OCI-LY3 (cell line): ENCODE data around the gene TLE4.

ENCODE experiments used
- H2AFZ ChIP-seq: fragments of 200-600, 300-600 bp; shearing (Covaris generic); 2 replicates; pipeline ENCODE4 v1.6.0; 2014; ENCODE audit warnings: antibody characterized with exemption, low read depth, low read length
- H3K27ac ChIP-seq: fragments of 200-600, 300-600 bp; sonication (generic); 2 replicates; pipeline ENCODE4 v1.5.1; 2014; ENCODE audit warnings: mild to moderate bottlenecking, low read length, moderate library complexity, mixed read lengths
- H3K27me3 ChIP-seq: fragments of 200-600, 300-600 bp; sonication (generic); 2 replicates; pipeline ENCODE4 v1.6.1; 2014; ENCODE audit warnings: low read depth, low read length, mixed read lengths
- H3K36me3 ChIP-seq: fragments of 200-600, 300-600 bp; sonication (generic); replicated peaks from 2 replicates; pipeline ENCODE3; 2014; ENCODE audit warnings: low read depth, low read length, mixed read lengths
- H3K4me1 ChIP-seq: fragments of 300-600, 200-600 bp; sonication (generic); 2 replicates; pipeline ENCODE4 v1.6.1; 2014; ENCODE audit warnings: low read length, mixed read lengths
- H3K4me2 ChIP-seq: fragments of 200-600, 300-600 bp; sonication (generic); 2 replicates; pipeline ENCODE4 v1.6.1; 2014; ENCODE audit warnings: low read length, mixed read lengths
- H3K4me3 ChIP-seq: fragments of 300-600, 200-600 bp; sonication (generic); 2 replicates; pipeline ENCODE4 v1.5.1; 2014; ENCODE audit warnings: antibody characterized with exemption, mild to moderate bottlenecking, low read length, moderate library complexity
- H3K79me2 ChIP-seq: fragments of 300-600, 200-600 bp; shearing (Covaris generic); 2 replicates; pipeline ENCODE4 v1.6.1; 2014; ENCODE audit warnings: mild to moderate bottlenecking, low read length, mixed read lengths
- H3K9ac ChIP-seq: fragments of 300-600, 200-600 bp; shearing (Covaris generic); 2 replicates; pipeline ENCODE4 v1.6.0; 2014; ENCODE audit warnings: mild to moderate bottlenecking, low read length, moderate library complexity
- H3K9me3 ChIP-seq: fragments of 200-600, 300-600 bp; shearing (Covaris generic); 2 replicates; pipeline ENCODE4 v1.6.1; 2014; ENCODE audit warnings: low read length, mixed read lengths; ENCODE audit not compliant: insufficient read depth
- H4K20me1 ChIP-seq: fragments of 200-600, 300-600 bp; sonication (generic); 2 replicates; pipeline ENCODE4 v1.6.1; 2016; ENCODE audit warnings: low read length, mixed read lengths; ENCODE audit not compliant: insufficient read depth
- CTCF ChIP-seq: fragments of 200-600, 300-600 bp; sonication (generic); IDR thresholded peaks from 2 replicates; pipeline ENCODE4 v1.5.1; 2014; ENCODE audit warnings: antibody characterized with exemption, low read length, low read depth
- EZH2phosphoT487 ChIP-seq: fragments of 200-600 bp; shearing (Covaris generic); IDR thresholded peaks from 2 replicates; pipeline ENCODE4 v1.6.1; 2018; ENCODE audit warnings: antibody characterized with exemption, mixed run types, low read depth

The TLE4 gene

DNA sequence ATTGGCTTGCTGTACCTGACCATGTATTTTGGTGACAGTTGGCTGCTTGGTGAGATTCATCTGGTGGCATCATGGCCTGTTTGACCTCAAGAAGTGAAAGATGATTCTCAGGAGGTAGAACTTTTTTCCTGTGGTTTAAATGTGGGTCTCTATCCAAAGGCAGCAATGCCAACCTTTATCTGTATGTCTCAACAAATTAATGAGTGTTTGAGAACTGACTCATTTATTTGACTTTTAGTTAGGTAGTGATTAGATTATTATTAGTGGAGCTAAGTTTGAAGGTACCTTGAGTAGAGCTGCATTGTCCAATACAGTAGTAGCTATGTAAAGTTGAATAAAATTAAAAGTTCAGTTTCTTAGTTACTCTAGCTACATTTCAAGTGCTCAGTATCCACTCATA lies 48.2 kb downstream of the TLE4 start:
- Histone ChIP-seq H3K4me1 (peaks cover 19% of the 10 kb centered on the region), H3K79me2 (no peaks in the 10 kb centered on the region), H3K27me3 (no peaks in the 10 kb centered on the region), H3K4me2 (no peak overlapping the region), H3K4me3 (no peak overlapping the region), H3K36me3 (no peaks in the 10 kb centered on the region), H3K27ac (no peak overlapping the region), H2AFZ (no peak overlapping the region), H3K9ac (no peak overlapping the region), H3K9me3 (no peaks in the 10 kb centered on the region), H4K20me1 (peaks cover 27% of the 10 kb centered on the region)
- TF ChIP-seq EZH2phosphoT487 (no peak), CTCF (no peak)

DNA sequence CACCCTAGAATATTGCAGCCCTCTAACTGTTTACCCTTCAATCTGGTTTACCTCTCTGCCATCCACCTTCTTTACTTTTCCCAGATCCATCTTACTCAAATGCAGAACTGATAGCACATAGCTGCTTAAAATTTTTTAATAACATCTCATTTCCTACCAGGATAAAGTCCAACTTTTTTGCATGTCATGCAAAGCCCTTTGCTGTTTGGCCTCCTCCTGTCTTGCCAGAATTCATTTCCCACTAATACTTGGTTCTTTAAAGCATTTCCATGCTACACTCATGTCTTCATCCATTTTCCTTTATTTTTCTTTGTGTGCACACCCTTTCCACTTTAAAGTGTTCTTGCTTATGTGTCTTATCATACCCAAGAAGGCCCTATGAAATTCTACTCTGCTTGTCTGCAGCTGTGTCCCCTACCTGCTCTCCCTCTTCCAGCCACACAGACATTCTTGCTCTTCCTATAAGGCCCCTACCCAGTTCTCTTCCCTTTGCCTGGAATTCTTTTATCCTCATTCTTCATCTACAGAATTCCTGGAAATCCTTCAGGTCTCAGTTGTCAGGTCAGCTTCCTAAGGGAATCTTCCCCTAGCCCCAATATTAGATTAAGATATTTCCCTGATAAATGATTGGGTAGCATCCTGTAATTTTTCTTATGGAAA lies 50.3 kb downstream of the TLE4 start:
- no peak overlapping the region for H3K9ac ChIP-seq
- peaks cover 19% of the 10 kb centered on the region for H3K4me1 ChIP-seq
- no peak overlapping the region for H3K4me2 ChIP-seq
- no peaks in the 10 kb centered on the region for H3K27me3 ChIP-seq
- no peak overlapping the region for H3K27ac ChIP-seq
- peaks cover 27% of the 10 kb centered on the region for H4K20me1 ChIP-seq
- H3K4me3 ChIP-seq, result no peak overlapping the region
- H2AFZ ChIP-seq, result no peak overlapping the region
- no peaks in the 10 kb centered on the region for H3K79me2 ChIP-seq
- no peaks in the 10 kb centered on the region for H3K36me3 ChIP-seq
- TF ChIP-seq CTCF, result no peak
- no peak for TF ChIP-seq EZH2phosphoT487
- no peaks in the 10 kb centered on the region for H3K9me3 ChIP-seq

GRCh38 chr9:79623799-79624721 lies 52.3 kb downstream of the TLE4 start:
- Histone ChIP-seq H3K9ac (no peak overlapping the region), H3K4me2 (peak overlapping the region; percentile 76), H3K9me3 (no peaks in the 10 kb centered on the region), H3K4me3 (peak overlapping the region; percentile 56), H4K20me1 (peaks cover 27% of the 10 kb centered on the region), H3K27me3 (no peaks in the 10 kb centered on the region), H3K27ac (peak overlapping the region; percentile 42), H3K79me2 (no peaks in the 10 kb centered on the region), H3K36me3 (no peaks in the 10 kb centered on the region), H2AFZ (no peak overlapping the region), H3K4me1 (peaks cover 18% of the 10 kb centered on the region)
- no peak for TF ChIP-seq EZH2phosphoT487
- no peak for TF ChIP-seq CTCF

DNA sequence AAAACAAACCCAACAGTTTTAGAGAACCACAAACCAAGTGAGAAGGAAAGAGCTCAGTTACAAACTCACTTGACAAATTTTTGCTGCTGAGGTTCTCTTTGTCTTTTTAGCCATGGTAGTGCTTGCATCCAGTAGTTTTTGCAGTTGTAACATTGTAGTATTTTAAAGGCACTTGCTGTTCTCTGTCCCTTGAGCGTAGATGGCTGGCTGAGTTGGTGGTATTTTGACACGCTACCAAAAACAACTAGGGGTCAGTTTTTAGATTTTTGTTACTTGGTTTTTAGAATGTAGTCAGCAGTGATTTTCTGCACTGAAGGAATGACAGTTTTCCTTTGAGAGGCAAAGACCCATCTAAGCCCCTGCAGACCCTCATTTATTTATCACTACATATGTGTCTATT lies 58.0 kb downstream of the TLE4 start:
- Histone ChIP-seq H3K9ac (no peak overlapping the region), H3K4me3 (no peak overlapping the region), H3K27me3 (no peaks in the 10 kb centered on the region), H4K20me1 (peaks cover 4% of the 10 kb centered on the region; the same call in 1 of the 2 replicates), H3K4me2 (no peak overlapping the region), H3K36me3 (no peaks in the 10 kb centered on the region), H2AFZ (no peak overlapping the region), H3K4me1 (peaks cover 11% of the 10 kb centered on the region), H3K9me3 (no peaks in the 10 kb centered on the region), H3K27ac (no peak overlapping the region), H3K79me2 (no peaks in the 10 kb centered on the region)
- TF ChIP-seq EZH2phosphoT487, result no peak
- no peak for TF ChIP-seq CTCF
